HG02885 (cell line): ENCODE measurements around the gene PHLDB2.

Experiments
- ATAC-seq: cut with Tn5 transposase; IDR thresholded peaks from one replicate; pipeline ENCODE4 v1.9.1; 2021; ENCODE audit warnings: mild to moderate bottlenecking; ENCODE audit not compliant: unreplicated experiment, poor library complexity

Gene PHLDB2

GRCh38 chr3:111919370-111920065 is 60.5 kb downstream of the PHLDB2 start:
- ATAC-seq, result no peak

GRCh38 chr3:111921181-111921580 is 62.1 kb downstream of the PHLDB2 start:
- ATAC-seq, result no peak

DNA sequence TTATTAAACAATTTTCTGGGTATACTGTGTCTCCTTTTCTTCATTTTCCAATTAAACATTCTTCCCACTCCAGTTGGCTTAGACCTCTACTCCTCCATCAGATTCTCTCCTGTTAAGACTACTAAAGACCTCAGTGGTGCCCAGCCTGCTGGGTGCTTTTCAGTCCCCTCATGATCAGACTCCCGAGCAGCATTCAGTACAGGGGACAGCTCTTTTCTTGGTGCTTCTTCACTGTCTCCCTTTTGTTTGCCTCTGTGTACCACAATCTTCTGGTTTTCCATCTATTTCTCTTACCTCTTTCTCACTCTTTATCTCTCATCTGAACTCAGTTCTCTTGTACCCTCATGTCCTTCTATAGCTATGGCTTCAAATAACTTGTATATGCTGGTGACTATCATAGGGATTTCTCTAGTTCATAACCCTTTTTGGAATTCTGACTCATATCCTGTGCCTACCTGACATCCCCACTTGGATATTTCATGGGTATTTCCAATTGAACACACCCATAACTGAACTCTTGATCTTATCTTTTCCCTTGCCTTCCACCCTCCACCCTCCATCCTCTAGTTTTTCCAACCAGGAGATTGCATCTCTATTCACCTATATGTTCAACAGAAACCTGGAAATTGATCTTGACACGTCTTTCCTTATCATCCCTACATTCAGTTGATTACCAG is 64.2 kb downstream of the PHLDB2 start:
- ATAC-seq, result no peak

- ATAC-seq, result no peak
Measured at GRCh38 chr3:111923806-111924205, 64.7 kb downstream of the PHLDB2 start.

DNA sequence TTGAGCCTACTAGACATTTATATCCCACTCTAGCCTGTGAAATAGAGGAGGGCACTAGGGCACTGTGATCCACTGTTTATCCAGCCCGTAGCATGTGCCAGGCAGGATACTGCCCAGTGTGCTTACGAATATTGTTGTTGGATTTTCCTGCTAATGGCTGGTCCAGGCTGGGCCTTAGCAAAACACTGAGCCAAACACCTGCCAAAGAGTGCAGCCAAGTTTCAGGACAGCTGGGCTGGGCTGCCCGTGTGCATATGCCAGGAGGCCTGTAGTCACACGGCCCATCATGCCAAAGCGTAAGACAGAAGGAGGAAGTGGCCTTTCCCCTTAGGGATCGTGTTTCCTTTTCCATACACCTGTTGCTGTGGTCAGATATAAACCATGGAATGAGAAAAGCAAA is 65.2 kb downstream of the PHLDB2 start:
- no peak for ATAC-seq

DNA sequence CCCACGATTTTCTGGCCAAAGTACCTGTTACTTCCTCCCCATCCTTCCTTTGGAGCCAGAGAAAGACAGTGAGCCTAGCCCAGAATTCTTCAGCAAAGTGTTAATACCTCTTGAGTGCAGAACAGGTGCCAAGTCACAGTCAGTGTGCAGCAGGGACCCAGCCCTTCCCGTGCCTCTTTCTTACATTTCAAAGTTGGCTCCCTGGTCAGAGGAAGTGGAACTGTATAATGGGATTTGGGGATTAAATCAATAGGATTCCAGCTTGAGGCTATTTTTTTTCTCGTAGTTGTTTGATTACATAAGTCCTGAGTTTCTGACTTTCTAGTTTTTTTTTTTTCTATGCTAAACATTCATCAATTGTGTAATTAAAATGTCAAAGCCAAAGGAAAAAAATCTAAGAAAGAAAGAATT is 67.2 kb downstream of the PHLDB2 start:
- no peak for ATAC-seq

GRCh38 chr3:111928613-111929012 is 69.5 kb downstream of the PHLDB2 start:
- no peak for ATAC-seq

GRCh38 chr3:111929484-111929883 is 70.4 kb downstream of the PHLDB2 start:
- ATAC-seq, result no peak

- ATAC-seq, result no peak
Measured at GRCh38 chr3:111932946-111933345, 73.9 kb downstream of the PHLDB2 start.

DNA sequence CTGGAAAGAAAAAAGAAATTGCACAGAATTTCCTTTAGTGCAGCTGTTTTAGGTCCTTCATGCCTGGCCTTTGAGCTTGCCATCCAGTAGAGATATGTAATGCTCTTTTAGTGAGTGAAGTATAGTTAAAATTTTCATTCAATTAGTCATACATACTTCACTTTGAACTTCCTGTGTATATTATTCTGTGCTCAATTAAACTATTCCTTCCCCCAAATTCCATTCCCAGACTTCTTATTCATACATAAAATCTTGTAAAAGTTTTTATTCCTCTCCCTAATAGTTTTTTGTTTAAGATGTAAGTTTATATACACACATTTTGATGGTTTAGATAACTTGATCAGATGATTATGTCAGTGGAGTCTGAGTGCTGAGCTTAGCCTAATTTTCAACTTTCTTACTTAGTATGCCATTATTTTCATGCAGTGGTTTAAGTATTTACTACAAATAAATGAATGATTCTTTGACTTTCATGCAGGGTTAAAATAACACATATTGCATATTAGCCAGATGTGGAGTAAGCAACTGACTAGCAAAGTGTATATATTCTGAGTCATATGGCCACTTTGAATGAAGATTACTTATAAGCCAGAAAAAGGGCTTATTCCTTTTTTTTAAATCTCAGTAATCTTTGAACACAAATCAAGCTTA is 77.3 kb downstream of the PHLDB2 start:
- ATAC-seq, result no peak

DNA sequence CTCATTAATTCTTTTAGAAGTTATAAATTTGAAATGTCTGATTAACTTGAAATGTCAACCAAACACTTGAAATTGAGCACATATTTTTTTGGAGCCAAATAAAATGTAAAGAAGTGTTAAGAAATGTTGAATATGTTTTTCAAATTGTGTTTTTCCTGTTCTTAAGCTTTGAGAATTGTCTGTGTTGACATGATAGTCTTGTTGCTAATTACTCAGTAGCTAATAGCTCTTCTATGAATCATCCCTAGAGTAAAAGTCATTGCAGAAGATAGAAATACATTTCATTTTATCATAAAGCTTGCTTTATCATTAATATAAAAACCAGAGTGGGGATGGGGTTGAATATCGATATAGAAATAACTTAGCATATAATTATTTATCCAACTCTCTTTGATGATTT is 77.9 kb downstream of the PHLDB2 start:
- no peak for ATAC-seq

GRCh38 chr3:111937871-111938270 is 78.8 kb downstream of the PHLDB2 start:
- no peak for ATAC-seq

DNA sequence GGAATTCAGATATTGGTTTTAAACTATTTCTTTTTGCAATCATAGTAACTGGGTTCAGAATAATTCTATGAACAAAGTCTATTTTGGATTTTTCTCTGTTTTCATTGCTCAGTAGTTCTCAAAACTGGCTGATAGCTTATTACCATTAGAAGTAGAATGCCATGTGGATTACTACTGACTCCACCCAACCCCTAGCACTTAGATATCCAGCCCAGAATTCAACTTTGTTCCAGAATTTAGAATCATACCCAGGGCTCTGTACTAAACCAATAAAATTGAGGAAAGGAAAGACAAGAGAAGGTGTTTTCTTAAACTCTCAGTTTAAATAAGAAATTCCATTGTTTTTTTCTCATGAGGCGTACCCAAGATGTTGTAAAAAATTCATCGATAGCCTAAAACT is 80.8 kb downstream of the PHLDB2 start:
- ATAC-seq, result no peak

DNA sequence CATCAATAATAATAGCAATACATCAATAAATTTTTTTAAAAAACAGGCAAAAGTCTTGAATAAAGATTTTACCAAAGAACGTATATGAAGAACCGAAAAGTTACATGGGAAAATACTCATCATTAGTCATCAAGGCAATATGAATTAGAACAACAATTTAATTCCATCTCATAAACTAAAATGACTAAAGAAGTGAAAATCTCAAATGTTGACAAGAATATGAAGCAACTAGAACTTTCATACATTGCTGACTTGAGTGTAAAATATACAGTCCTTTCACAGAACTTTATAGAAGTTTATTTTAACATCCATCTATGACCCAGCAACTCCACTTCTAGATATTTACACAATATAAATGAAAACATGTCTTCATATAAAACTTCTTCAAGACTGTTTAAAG is 84.5 kb downstream of the PHLDB2 start:
- ATAC-seq, result no peak

- no peak for ATAC-seq
Measured at GRCh38 chr3:111944372-111944771, 85.3 kb downstream of the PHLDB2 start.

DNA sequence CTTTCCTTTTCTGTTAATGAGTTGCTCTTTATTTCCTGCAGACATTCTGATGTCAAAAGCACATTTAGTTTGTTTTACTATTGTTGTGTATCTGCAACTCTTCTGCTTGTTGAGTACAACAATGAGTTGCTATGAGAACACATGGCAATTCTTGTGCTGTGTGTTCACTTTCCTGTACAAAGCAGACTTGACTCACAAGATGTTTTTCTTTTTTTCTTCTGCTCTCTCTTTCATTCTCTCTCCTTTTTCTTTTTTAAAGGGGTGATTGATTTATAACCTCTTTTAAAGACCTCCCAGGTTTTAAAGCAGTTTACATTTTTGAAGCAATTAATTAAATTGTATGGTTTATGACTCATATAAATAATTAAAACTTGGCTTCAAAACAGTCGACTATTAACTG is 88.2 kb downstream of the PHLDB2 start:
- ATAC-seq, result no peak

GRCh38 chr3:111948786-111949185 is 89.7 kb downstream of the PHLDB2 start:
- no peak for ATAC-seq

- no peak for ATAC-seq
Measured at GRCh38 chr3:111949712-111950111, 90.6 kb downstream of the PHLDB2 start.

- ATAC-seq, result no peak
Measured at GRCh38 chr3:111951032-111951431, 92.0 kb downstream of the PHLDB2 start.

DNA sequence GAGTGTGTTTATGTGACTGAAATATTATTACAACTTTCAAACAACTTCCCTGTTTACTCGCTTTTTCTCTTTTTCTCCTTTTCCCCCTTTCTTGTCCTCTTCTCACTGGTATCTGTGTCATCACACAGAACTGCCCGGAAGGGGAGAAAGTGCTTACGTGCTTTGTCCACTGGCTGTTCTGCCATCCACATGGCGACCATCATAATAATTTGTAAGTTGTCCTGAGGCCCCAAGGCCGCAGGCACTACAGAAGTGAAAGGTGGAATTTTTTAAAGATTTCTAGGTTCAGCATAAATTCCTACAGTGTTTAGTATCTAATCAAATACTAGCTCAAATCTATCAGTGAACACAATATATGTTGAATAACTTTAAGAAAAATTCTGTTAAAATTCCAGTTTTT is 93.0 kb downstream of the PHLDB2 start:
- ATAC-seq, result no peak

DNA sequence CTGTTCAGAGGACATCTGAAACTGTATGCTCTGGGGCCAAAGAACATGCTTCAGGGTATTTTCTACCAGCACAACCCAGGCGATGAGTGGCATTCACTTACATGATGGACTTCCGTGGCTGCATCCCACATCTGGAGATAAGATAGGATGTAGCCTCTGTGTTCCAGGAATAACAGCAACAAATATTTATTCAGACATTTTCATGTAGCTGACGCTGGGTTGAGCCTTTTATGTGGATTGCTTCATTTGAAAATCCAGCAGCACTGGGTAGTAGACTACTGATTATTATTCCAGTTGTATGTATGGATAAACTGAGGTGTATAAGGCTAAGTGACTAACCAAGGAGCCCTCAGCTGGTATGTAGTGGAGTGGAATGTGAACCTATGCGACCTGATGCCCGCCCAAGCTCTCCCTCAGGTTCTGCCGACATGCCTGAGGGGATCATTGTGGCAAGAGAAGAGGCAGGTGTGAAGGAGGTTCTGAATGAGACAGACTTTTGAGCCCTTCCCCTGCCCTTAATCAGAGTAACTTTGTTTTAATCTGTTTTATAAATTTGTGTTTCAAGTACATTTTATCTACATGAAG is 93.9 kb downstream of the PHLDB2 start:
- no peak for ATAC-seq
